SJCRH30 (cell line): ENCODE results near the gene RALGAPA1. TPM values are rescaled to one million over a fixed set of nuclear protein-coding genes. Genes with fewer than 3 reads are reported as not detected.
"Not testable (repeated sequence)": the region's sequence is repeated elsewhere in the genome, so short reads cannot be mapped to it uniquely, and the experiment has no call there.

Experiments
- DNase-seq, 2 experiments: peaks; one replicate each; pipeline ENCODE4 v3.0.0-alpha.2; 2015 to 2020
- H3K27ac ChIP-seq: fragments of 250-450 bp; sonication (Bioruptor Pico); 2 replicates; pipeline ENCODE4 v1.5.1; 2020; ENCODE audit warnings: mild to moderate bottlenecking, moderate library complexity
- H3K27me3 ChIP-seq: fragments of 250-450 bp; sonication (Bioruptor Pico); 2 replicates; pipeline ENCODE4 v1.5.1; 2020; ENCODE audit warnings: mild to moderate bottlenecking, moderate library complexity
- H3K36me3 ChIP-seq: fragments of 250-450 bp; sonication (Bioruptor Pico); 2 replicates; pipeline ENCODE4 v1.5.1; 2020; ENCODE audit warnings: mild to moderate bottlenecking, moderate library complexity
- H3K4me1 ChIP-seq: fragments of 250-450 bp; sonication (Bioruptor Pico); 2 replicates; pipeline ENCODE4 v1.5.1; 2020; ENCODE audit warnings: mild to moderate bottlenecking, moderate library complexity
- H3K4me3 ChIP-seq: fragments of 250-450 bp; sonication (Bioruptor Pico); 2 replicates; pipeline ENCODE4 v1.5.1; 2020; ENCODE audit warnings: mild to moderate bottlenecking, moderate library complexity
- H3K9me3 ChIP-seq: fragments of 250-450 bp; sonication (Bioruptor Pico); replicated peaks from 2 replicates; pipeline ENCODE4 v1.5.1; 2020; ENCODE audit warnings: mild to moderate bottlenecking, moderate library complexity
- total RNA-seq: library from RNA; depleted of rRNA; stranded (reverse); fragments of >200 nt; shearing (Covaris generic); gene quantifications from 2 replicates; pipeline ENCODE4 v1.2.3, GENCODE V29; 2014; rRNA removed

RALGAPA1 gene
- 25.9 and 27.2 TPM in 2 replicates for total RNA-seq

- H3K36me3 ChIP-seq: not testable (repeated sequence)
- peak; percentile 95 to 97 for DNase-seq
These were observed at the start of gene RALGAPA1 for GRCh38 chr14:35808638-35809563. RALGAPA1 (minus strand) TSS chr14:35809295; CDS start chr14:35808835, 460 bp downstream.

DNA sequence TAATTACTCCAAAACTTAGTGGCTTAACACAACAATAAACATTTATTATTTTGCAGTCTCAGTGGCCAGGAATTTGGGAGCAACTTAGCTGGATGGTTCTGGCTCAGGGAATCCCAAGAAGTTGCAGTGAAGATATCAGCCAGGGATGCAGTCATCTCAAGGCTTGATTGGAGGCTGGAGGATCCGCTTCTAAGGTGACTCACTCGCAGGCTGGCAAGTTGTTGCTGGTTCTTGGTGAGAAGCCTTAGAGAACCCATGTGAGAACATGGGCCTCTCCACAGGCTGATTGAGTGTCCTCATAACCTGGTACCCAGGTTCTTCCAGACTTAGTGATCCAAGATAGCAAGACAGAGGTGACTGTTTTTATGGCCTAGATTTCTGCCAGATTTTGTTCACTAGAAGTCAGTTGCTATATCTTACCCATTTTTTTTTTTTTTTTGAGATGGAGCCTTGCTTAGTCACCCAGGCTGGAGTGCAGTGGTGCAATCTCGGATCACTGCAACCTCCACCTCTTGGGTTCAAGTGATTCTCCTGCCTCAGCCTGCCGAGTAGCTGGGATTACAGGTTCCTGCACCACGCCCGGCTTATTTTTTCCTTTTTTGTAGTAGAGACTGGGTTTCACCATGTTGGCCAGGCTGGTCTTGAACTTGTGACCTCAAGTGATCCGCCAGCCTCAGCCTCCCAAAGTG lies 49.6 kb upstream of the RALGAPA1 start:
- Histone ChIP-seq H3K9me3 (no peaks in the 10 kb centered on the region), H3K36me3 (peaks cover 9% of the 10 kb centered on the region; the same call in 1 of the 2 replicates), H3K27me3 (no peaks in the 10 kb centered on the region), H3K4me3 (no peak overlapping the region), H3K4me1 (peaks cover 17% of the 10 kb centered on the region), H3K27ac (no peak overlapping the region)
- no peak for DNase-seq

More at GRCh38 chr14:35808638-35809563, at the start of gene RALGAPA1:
- Histone ChIP-seq H3K27ac (peak within 1 kb of the TSS; percentile 50), H3K4me3 (peak within 1 kb of the TSS; percentile 82)
- H3K9me3 ChIP-seq, H3K27me3 ChIP-seq, H3K4me1 ChIP-seq: not testable (repeated sequence)

- Histone ChIP-seq H3K4me1 (peaks cover 17% of the 10 kb centered on the region), H3K4me3 (no peak overlapping the region), H3K36me3 (peaks cover 10% of the 10 kb centered on the region; the same call in 1 of the 2 replicates), H3K27me3 (no peaks in the 10 kb centered on the region), H3K27ac (peak overlapping the region; percentile 56), H3K9me3 (no peaks in the 10 kb centered on the region)
- DNase-seq: peak; percentile 32 to 78
These were observed 46.9 kb upstream of the RALGAPA1 start for GRCh38 chr14:35855876-35856481.

DNA sequence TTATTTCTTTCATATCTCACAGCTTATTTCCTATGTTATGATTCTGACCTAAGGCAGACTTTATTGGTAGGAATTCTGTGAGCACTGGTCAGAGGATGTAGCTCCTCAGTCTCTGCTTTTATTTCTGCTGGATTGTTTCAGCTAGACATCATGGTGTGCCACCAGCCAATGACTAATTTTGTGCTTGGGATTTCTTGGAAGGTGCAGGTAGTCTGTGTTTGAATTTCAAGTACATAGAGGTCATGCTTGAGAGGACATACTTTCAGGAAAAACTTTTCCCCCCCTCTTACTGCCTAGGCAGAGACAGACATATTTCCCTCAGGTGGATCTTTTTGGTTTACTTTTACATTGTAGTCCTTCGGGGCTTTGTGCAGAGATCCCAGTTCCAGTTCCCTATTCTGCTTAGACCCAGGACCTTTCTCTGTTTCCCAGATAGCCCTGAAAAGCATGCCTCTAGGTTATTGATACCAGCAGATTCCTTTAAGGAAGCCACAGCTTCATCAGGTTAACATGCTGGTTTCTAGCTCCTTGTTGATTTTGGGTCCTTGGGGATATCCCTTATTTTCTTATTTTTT lies 45.7 kb upstream of the RALGAPA1 start:
- peaks cover 17% of the 10 kb centered on the region for H3K4me1 ChIP-seq
- no peak overlapping the region for H3K27ac ChIP-seq
- H3K36me3 ChIP-seq: peaks cover 13% of the 10 kb centered on the region; the same call in 1 of the 2 replicates
- no peak overlapping the region for H3K4me3 ChIP-seq
- no peak for DNase-seq
- no peaks in the 10 kb centered on the region for H3K9me3 ChIP-seq
- H3K27me3 ChIP-seq: no peaks in the 10 kb centered on the region

DNA sequence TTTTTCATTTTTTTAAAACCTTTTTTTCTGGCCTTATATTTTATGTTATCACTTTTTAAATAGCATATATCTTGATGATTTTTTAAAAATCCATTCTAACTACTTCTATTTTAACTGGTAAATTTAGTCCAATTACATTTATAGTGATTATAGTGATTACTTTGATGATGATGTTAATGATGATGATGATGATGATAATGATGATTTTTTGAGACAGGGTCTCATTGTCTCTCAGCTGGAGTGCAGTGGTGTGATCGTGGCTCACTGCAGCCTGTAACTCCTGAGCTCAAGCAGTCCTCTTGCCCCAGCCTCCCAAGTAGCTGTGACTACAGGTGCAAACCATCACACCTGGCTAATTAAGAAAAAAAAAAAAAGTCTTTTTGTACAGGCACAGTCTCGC lies 44.1 kb upstream of the RALGAPA1 start:
- H3K27ac ChIP-seq: no peak overlapping the region
- H3K36me3 ChIP-seq: peaks cover 14% of the 10 kb centered on the region; the same call in 1 of the 2 replicates
- DNase-seq: no peak
- H3K27me3 ChIP-seq: no peaks in the 10 kb centered on the region
- H3K9me3 ChIP-seq: no peaks in the 10 kb centered on the region
- H3K4me1 ChIP-seq: peaks cover 17% of the 10 kb centered on the region
- H3K4me3 ChIP-seq: no peak overlapping the region

- H3K27ac ChIP-seq: no peak overlapping the region
- no peak overlapping the region for H3K4me3 ChIP-seq
- peaks cover 17% of the 10 kb centered on the region for H3K36me3 ChIP-seq
- H3K4me1 ChIP-seq: peaks cover 16% of the 10 kb centered on the region
- no peak for DNase-seq
- no peaks in the 10 kb centered on the region for H3K9me3 ChIP-seq
- no peaks in the 10 kb centered on the region for H3K27me3 ChIP-seq
These were observed 42.7 kb upstream of the RALGAPA1 start for GRCh38 chr14:35851823-35852222.

DNA sequence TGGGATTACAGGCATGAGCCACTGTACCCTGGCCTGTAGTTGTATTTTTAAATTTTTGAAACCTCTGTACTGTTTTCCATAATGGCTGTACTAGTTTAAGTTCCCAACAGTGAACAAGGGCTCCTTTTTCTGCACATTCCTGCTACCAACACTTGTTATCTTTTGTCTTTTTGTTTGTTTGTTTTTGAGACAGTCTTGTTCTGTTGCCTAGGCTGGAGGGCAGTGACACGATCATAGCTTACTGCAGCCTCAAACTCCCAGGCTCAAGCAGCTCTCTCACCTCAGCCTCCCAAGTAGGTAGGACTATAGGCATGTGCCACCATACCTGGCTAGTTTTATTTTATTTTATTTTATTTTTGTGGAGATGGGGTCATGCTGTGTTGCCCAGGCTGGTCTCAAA lies 40.0 kb upstream of the RALGAPA1 start:
- Histone ChIP-seq H3K27me3 (no peaks in the 10 kb centered on the region), H3K36me3 (peaks cover 34% of the 10 kb centered on the region), H3K4me1 (no peaks in the 10 kb centered on the region), H3K27ac (no peak overlapping the region), H3K9me3 (no peaks in the 10 kb centered on the region), H3K4me3 (no peak overlapping the region)
- DNase-seq: no peak

GRCh38 chr14:35847636-35848035 lies 38.5 kb upstream of the RALGAPA1 start:
- H3K9me3 ChIP-seq: peaks cover under 1% of the 10 kb centered on the region; the same call in 1 of the 2 replicates
- no peaks in the 10 kb centered on the region for H3K27me3 ChIP-seq
- H3K27ac ChIP-seq: no peak overlapping the region
- no peak for DNase-seq
- no peak overlapping the region for H3K4me3 ChIP-seq
- H3K4me1 ChIP-seq: no peaks in the 10 kb centered on the region
- peaks cover 47% of the 10 kb centered on the region for H3K36me3 ChIP-seq

GRCh38 chr14:35844494-35844893 lies 35.4 kb upstream of the RALGAPA1 start:
- Histone ChIP-seq H3K4me3 (no peak overlapping the region), H3K4me1 (no peaks in the 10 kb centered on the region), H3K27me3 (no peaks in the 10 kb centered on the region), H3K9me3 (peaks cover 13% of the 10 kb centered on the region; the same call in 1 of the 2 replicates), H3K36me3 (peaks cover 58% of the 10 kb centered on the region), H3K27ac (no peak overlapping the region)
- DNase-seq: no peak

- not testable (repeated sequence) for H3K4me1 ChIP-seq, DNase-seq, H3K4me3 ChIP-seq, H3K27ac ChIP-seq, H3K27me3 ChIP-seq
- Histone ChIP-seq H3K36me3 (peaks cover 69% of the 10 kb centered on the region), H3K9me3 (peaks cover 22% of the 10 kb centered on the region)
These were observed 33.1 kb upstream of the RALGAPA1 start for GRCh38 chr14:35842245-35842644.

- not testable (repeated sequence) for H3K27ac ChIP-seq, H3K27me3 ChIP-seq, DNase-seq, H3K4me3 ChIP-seq, H3K4me1 ChIP-seq
- H3K9me3 ChIP-seq: peaks cover 22% of the 10 kb centered on the region
- H3K36me3 ChIP-seq: peaks cover 73% of the 10 kb centered on the region
These were observed 32.6 kb upstream of the RALGAPA1 start for GRCh38 chr14:35841704-35842103.

GRCh38 chr14:35835208-35835982 lies 26.3 kb upstream of the RALGAPA1 start:
- Histone ChIP-seq H3K36me3 (peaks cover 58% of the 10 kb centered on the region), H3K27ac (no peak overlapping the region), H3K4me1 (no peaks in the 10 kb centered on the region), H3K4me3 (no peak overlapping the region), H3K27me3 (no peaks in the 10 kb centered on the region), H3K9me3 (peaks cover 14% of the 10 kb centered on the region)
- DNase-seq: no peak

GRCh38 chr14:35829449-35829848 lies 20.4 kb upstream of the RALGAPA1 start:
- DNase-seq: no peak
- Histone ChIP-seq H3K4me1 (no peaks in the 10 kb centered on the region), H3K27ac (no peak overlapping the region), H3K36me3 (peaks cover 18% of the 10 kb centered on the region), H3K9me3 (no peaks in the 10 kb centered on the region), H3K27me3 (no peaks in the 10 kb centered on the region), H3K4me3 (no peak overlapping the region)
